IMR-90 (cell line): ENCODE data around the gene EIF4A3. TPM values are rescaled to one million over a fixed set of nuclear protein-coding genes. Genes with fewer than 3 reads are reported as not detected.

Experiments
- ATAC-seq: fragments of 200-7000 bp; cut with Tn5 transposase; 2 replicates; pipeline ENCODE4 v1.9.1; 2020; ENCODE audit warnings: low read depth, mild to moderate bottlenecking, moderate library complexity
- BruUV-seq: library from RNA; stranded (reverse); fragments of 400-500 nt; replicated peaks from 2 replicates; lab custom pipeline; 2021; lab: Mats Ljungman, UMichigan
- CTCF ChIA-PET: fragments of 300-600 bp; formaldehyde crosslinking; extraction: SDS; loops from one replicate; lab custom pipeline; 2021; ENCODE audit warnings: antibody characterized with exemption; lab: Yijun Ruan, JAX
- POLR2A ChIA-PET: fragments of 300-600 bp; sonication (Branson Sonifier 250); formaldehyde crosslinking; loops from one replicate; lab custom pipeline; 2022; ENCODE audit warnings: antibody characterized with exemption; ENCODE audit not compliant: unreplicated experiment; lab: Charles Lee
- DNase-seq: peaks from one replicate; pipeline ENCODE4 v3.0.0; 2013
- H2AFZ ChIP-seq: replicated peaks from 2 replicates; pipeline ENCODE3; 2013; ENCODE audit warnings: low read length, mild to moderate bottlenecking; ENCODE audit not compliant: poor library complexity
- H2AK5ac ChIP-seq: 2 replicates; pipeline ENCODE4 v1.6.1; 2013; ENCODE audit warnings: low read depth, low read length, inconsistent platforms
- H2AK9ac ChIP-seq: replicated peaks from 2 replicates; pipeline ENCODE3; 2013; ENCODE audit warnings: mild to moderate bottlenecking, low read depth, low read length, moderate library complexity; ENCODE audit not compliant: poor library complexity
- H2BK120ac ChIP-seq: 2 replicates; pipeline ENCODE4 v1.6.1; 2013; ENCODE audit warnings: low read depth, low read length, inconsistent platforms
- H2BK15ac ChIP-seq: 3 replicates; pipeline ENCODE4 v1.6.1; 2013; ENCODE audit warnings: low read depth, low read length, inconsistent platforms
- H2BK20ac ChIP-seq: 2 replicates; pipeline ENCODE4 v1.6.1; 2013; ENCODE audit warnings: low read depth, mild to moderate bottlenecking, inconsistent platforms, low read length, moderate library complexity
- H2BK5ac ChIP-seq: 2 replicates; pipeline ENCODE4 v1.6.1; 2013; ENCODE audit warnings: mild to moderate bottlenecking, low read depth, low read length, inconsistent platforms; ENCODE audit not compliant: poor library complexity, severe bottlenecking
- H3K14ac ChIP-seq: replicated peaks from 2 replicates; pipeline ENCODE4 v1.6.1; 2013; ENCODE audit warnings: low read depth, low read length, inconsistent platforms
- H3K18ac ChIP-seq: 2 replicates; pipeline ENCODE4 v1.6.1; 2013; ENCODE audit warnings: low read depth, low read length, control low read depth
- H3K23ac ChIP-seq: 2 replicates; pipeline ENCODE4 v1.6.1; 2013; ENCODE audit warnings: low read depth, low read length, inconsistent platforms
- H3K27ac ChIP-seq: 2 replicates; pipeline ENCODE4 v1.5.1; 2013; ENCODE audit warnings: mild to moderate bottlenecking, control low read depth, low read length; ENCODE audit not compliant: insufficient read depth
- H3K27me3 ChIP-seq: 2 replicates; pipeline ENCODE4 v1.6.1; 2013; ENCODE audit warnings: low read length; ENCODE audit not compliant: control insufficient read depth, insufficient read depth
- H3K36me3 ChIP-seq: 2 replicates; pipeline ENCODE4 v1.6.1; 2013; ENCODE audit warnings: low read length, mixed read lengths; ENCODE audit not compliant: control insufficient read depth, insufficient read depth
- H3K4ac ChIP-seq: 2 replicates; pipeline ENCODE4 v1.6.1; 2013; ENCODE audit warnings: low read depth, low read length, inconsistent platforms
- H3K4me1 ChIP-seq: 2 replicates; pipeline ENCODE4 v1.6.1; 2013; ENCODE audit warnings: low read length, mixed read lengths; ENCODE audit not compliant: control insufficient read depth, insufficient read depth
- H3K4me2 ChIP-seq: 2 replicates; pipeline ENCODE4 v1.6.1; 2013; ENCODE audit warnings: low read depth, mild to moderate bottlenecking, control low read depth, low read length, moderate library complexity
- H3K4me3 ChIP-seq: 2 replicates; pipeline ENCODE4 v1.5.1; 2013; ENCODE audit warnings: low read depth, mild to moderate bottlenecking, control low read depth, low read length, moderate library complexity; ENCODE audit not compliant: insufficient read depth
- H3K56ac ChIP-seq: 2 replicates; pipeline ENCODE4 v1.6.1; 2013; ENCODE audit warnings: low read length, inconsistent platforms; ENCODE audit not compliant: insufficient read depth; ENCODE audit errors: extremely low read depth
- H3K79me1 ChIP-seq, 2 experiments: 2 replicates each; pipeline ENCODE4 v1.6.1; 2013; ENCODE audit warnings: low read length in 2 of 2, inconsistent platforms in 1 of 2, low read depth in 1 of 2
- H3K9ac ChIP-seq: 2 replicates; pipeline ENCODE4 v1.6.1; 2013; ENCODE audit warnings: low read depth, low read length, control low read depth
- H3K9me1 ChIP-seq: 2 replicates; pipeline ENCODE4 v1.6.1; 2013; ENCODE audit warnings: low read length, inconsistent platforms; ENCODE audit not compliant: insufficient read depth
- H3K9me3 ChIP-seq: 2 replicates; pipeline ENCODE4 v1.6.1; 2013; ENCODE audit warnings: low read length; ENCODE audit not compliant: control insufficient read depth, insufficient read depth
- H4K20me1 ChIP-seq: 2 replicates; pipeline ENCODE4 v1.6.1; 2013; ENCODE audit warnings: low read length, inconsistent platforms; ENCODE audit not compliant: insufficient read depth
- H4K5ac ChIP-seq: 2 replicates; pipeline ENCODE4 v1.6.1; 2013; ENCODE audit warnings: mild to moderate bottlenecking, low read depth, low read length, control low read depth
- H4K8ac ChIP-seq, 2 experiments: 2 replicates each; pipeline ENCODE4 v1.6.1; 2013; ENCODE audit warnings: low read depth in 2 of 2, low read length in 2 of 2, control low read depth in 1 of 2, inconsistent platforms in 1 of 2
- H4K91ac ChIP-seq: 2 replicates; pipeline ENCODE4 v1.6.1; 2013; ENCODE audit warnings: low read depth, low read length, inconsistent platforms; ENCODE audit not compliant: insufficient read depth
- MXI1 ChIP-seq: IDR thresholded peaks from 2 replicates; pipeline ENCODE4 v1.6.1; 2012; ENCODE audit warnings: low read depth, mild to moderate bottlenecking, low read length, moderate library complexity, borderline replicate concordance
- WGBS, 2 experiments: methylation state at CpG; one replicate each; pipeline versions ENCODE4 v1.1.5 to v1.1.7; 2013; ENCODE audit warnings: missing lambda C conversion rate in 2 of 2; ENCODE audit not compliant: insufficient read length in 1 of 2; ENCODE audit errors: extremely low coverage in 2 of 2; 5-methylcytosine and 5-hydroxymethylcytosine counted together
- dilution Hi-C: fragments of 300-500 bp; cut with HindIII; formaldehyde crosslinking; loops from one replicate; pipeline ENCODE4 v1.14.3; 2018; ENCODE audit warnings: low sequenced_read_pairs; ENCODE audit not compliant: unreplicated experiment
- in situ Hi-C: fragments of 300-500 bp; cut with MboI; formaldehyde crosslinking; loops from 3 replicates; pipeline ENCODE4 v1.14.3; 2019; ENCODE audit warnings: low sequenced_read_pairs, inconsistent platforms, mixed read lengths
- intact Hi-C: fragments of 100-400 bp; cut with micrococcal nuclease; formaldehyde crosslinking; loops from 2 replicates; pipeline ENCODE4 v1.10.0; 2022
- polyA plus RNA-seq, 3 experiments: library from polyadenylated mRNA; depleted of rRNA; stranded (reverse); fragments of >200 nt; gene quantifications; 2 replicates each; pipeline ENCODE4 v1.2.3, GENCODE V29; 2012; ENCODE audit warnings: low replicate concordance in 1 of 3
- total RNA-seq: library from RNA; depleted of rRNA; stranded (reverse); fragments of >200 nt; gene quantifications from 2 replicates; pipeline ENCODE4 v1.2.3, GENCODE V29; 2012
- TF ChIP-seq, protein P1 (sequence below): conservative IDR thresholded peaks from 2 replicates; pipeline ENCODE4 v1.5.1; 2012; ENCODE audit warnings: mild to moderate bottlenecking, low read depth, low read length, improper control_type of control experiment

EIF4A3 gene
- total and polyA plus RNA-seq, 2 of the 4 experiments (the other 2 are of a cell fraction), result 85.3 to 97.1 TPM

DNA sequence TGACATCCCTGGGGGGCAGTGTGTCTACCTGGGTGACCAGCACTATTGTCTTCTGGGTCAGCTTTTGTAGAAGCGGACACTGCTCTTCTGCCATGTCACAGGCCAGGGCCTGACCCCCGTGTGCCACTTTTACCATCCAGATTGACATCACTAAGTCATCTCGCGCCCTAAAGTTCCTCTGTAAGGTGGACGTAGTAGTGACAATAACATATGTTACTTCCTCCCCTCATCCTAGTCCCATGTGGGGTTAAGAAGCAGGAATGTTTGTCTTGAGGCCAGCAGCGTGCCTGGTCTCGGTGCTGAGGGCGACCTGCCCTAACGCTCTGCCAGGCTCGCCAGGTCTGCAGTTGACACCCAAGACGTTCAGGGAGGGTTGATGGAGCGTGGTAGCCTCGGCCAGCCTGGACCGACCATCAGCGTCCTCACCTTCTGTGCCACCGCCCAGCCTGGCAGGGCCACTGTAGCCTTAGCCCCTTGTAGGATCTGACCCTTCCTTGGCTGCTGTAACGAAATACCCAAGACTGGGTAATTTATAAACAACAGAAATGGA is 24.8 kb downstream of the EIF4A3 start:
- H3K79me1 ChIP-seq, result no peaks in the 10 kb centered on the region
- no peak overlapping the region for H3K27ac ChIP-seq
- H2AK9ac ChIP-seq, result no peak overlapping the region
- no peak overlapping the region for H3K4ac ChIP-seq
- dilution Hi-C loops, result no loop called here
- no peak overlapping the region for H2BK15ac ChIP-seq
- H3K9me3 ChIP-seq, result no peaks in the 10 kb centered on the region
- no peaks in the 10 kb centered on the region for H3K9me1 ChIP-seq
- H2BK20ac ChIP-seq, result no peak overlapping the region
- no peak overlapping the region for H3K56ac ChIP-seq
- H2AK5ac ChIP-seq, result no peak overlapping the region; the same call in 1 of the 2 replicates
- H2BK120ac ChIP-seq, result no peak overlapping the region
- no peak for DNase-seq
- ATAC-seq, result no peak
- H3K9ac ChIP-seq, result no peak overlapping the region
- no peaks in the 10 kb centered on the region for H3K27me3 ChIP-seq
- no peak overlapping the region for H3K4me2 ChIP-seq
- intact Hi-C loops, result no loop called here
- no peak overlapping the region for H4K5ac ChIP-seq
- BruUV-seq, result no TSS peak
- TF ChIP-seq, protein P1, sequence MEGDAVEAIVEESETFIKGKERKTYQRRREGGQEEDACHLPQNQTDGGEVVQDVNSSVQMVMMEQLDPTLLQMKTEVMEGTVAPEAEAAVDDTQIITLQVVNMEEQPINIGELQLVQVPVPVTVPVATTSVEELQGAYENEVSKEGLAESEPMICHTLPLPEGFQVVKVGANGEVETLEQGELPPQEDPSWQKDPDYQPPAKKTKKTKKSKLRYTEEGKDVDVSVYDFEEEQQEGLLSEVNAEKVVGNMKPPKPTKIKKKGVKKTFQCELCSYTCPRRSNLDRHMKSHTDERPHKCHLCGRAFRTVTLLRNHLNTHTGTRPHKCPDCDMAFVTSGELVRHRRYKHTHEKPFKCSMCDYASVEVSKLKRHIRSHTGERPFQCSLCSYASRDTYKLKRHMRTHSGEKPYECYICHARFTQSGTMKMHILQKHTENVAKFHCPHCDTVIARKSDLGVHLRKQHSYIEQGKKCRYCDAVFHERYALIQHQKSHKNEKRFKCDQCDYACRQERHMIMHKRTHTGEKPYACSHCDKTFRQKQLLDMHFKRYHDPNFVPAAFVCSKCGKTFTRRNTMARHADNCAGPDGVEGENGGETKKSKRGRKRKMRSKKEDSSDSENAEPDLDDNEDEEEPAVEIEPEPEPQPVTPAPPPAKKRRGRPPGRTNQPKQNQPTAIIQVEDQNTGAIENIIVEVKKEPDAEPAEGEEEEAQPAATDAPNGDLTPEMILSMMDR, result no peak
- TF ChIP-seq MXI1, result no peak
- in situ Hi-C loops, result no loop called here
- no peak overlapping the region for H3K4me3 ChIP-seq
- H2BK5ac ChIP-seq, result no peak overlapping the region
- CTCF ChIA-PET, result no interaction called here
- H3K14ac ChIP-seq, result no peak overlapping the region
- no peak overlapping the region for H4K8ac ChIP-seq
- peak overlapping the region; percentile 32 for H2AFZ ChIP-seq
- WGBS, 2 experiments, result no CpG with 5 or more reads among the region's 17 CpGs
- no peak overlapping the region for H3K23ac ChIP-seq
- peaks cover 6% of the 10 kb centered on the region for H3K4me1 ChIP-seq
- no peak overlapping the region for H3K18ac ChIP-seq
- H4K20me1 ChIP-seq, result no peaks in the 10 kb centered on the region
- H3K36me3 ChIP-seq, result peaks cover 3% of the 10 kb centered on the region; the same call in 1 of the 2 replicates
- no peak overlapping the region for H4K91ac ChIP-seq
- POLR2A ChIA-PET, result no interaction called here
